ENCODE results near the gene PHF21A.

The PHF21A gene

DNA sequence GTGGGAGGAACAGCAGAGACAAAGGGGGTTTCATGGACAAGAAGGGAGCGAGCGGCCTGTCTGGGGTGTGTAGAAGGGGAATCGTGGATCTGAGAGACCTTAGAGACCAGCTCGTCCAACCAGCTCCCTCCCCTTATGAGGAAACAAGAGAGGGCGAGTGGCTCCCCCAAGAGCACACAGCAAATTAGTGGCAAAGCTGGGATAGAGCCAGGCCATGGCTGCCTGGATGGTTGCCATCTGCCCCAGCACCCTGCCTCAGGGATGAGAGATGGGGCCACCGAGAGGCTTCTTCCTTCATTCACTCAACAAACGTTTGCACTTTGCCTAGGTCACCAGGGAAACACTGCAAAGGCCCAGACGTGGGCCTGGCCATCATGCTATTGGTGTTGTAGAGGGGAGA, 231.7 kb downstream of the PHF21A start:
- TF ChIP-seq, protein P1, sequence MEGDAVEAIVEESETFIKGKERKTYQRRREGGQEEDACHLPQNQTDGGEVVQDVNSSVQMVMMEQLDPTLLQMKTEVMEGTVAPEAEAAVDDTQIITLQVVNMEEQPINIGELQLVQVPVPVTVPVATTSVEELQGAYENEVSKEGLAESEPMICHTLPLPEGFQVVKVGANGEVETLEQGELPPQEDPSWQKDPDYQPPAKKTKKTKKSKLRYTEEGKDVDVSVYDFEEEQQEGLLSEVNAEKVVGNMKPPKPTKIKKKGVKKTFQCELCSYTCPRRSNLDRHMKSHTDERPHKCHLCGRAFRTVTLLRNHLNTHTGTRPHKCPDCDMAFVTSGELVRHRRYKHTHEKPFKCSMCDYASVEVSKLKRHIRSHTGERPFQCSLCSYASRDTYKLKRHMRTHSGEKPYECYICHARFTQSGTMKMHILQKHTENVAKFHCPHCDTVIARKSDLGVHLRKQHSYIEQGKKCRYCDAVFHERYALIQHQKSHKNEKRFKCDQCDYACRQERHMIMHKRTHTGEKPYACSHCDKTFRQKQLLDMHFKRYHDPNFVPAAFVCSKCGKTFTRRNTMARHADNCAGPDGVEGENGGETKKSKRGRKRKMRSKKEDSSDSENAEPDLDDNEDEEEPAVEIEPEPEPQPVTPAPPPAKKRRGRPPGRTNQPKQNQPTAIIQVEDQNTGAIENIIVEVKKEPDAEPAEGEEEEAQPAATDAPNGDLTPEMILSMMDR (conservative IDR thresholded peaks at IDR 0.05; ENCODE audit: low read length): no peak
- TF ChIP-seq EZH2phosphoT487 (IDR thresholded peaks at IDR 0.05; ENCODE audit: borderline replicate concordance): no peak

DNA sequence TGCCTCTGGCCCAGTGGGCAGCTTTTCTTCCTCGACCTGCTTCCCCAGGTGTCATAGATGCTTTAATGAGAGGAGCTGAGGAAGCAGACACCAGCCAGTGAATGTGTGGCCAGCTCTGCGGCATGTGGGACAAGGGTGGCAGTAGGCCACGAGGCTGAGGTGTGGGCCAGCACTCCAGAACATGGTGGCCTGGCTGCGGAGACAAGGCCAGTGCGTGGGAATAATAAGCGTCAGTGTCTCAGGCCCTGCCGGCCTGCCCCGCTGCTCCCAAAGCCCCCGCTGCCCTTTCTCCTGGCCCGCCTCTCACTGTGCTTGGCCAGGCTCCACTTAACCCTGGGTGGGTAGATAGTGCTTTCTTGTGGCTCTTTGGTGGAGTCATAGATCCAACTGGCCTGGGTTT, 233.7 kb downstream of the PHF21A start:
- Histone ChIP-seq H3K9me3 (ENCODE audit: insufficient read depth, low read depth, low read length) (no peaks in the 10 kb centered on the region), H3K36me3 (ENCODE audit: insufficient read depth, low read length) (peaks cover under 1% of the 10 kb centered on the region; the same call in 1 of the 2 replicates), H3K9me2 (replicated peaks; ENCODE audit: low read depth, low read length) (no peaks in the 10 kb centered on the region), H4K20me1 (ENCODE audit: insufficient read depth, low read length, poor library complexity, severe bottlenecking) (peaks cover 4% of the 10 kb centered on the region), H3K4me1 (ENCODE audit: insufficient read depth, low read length, poor library complexity, severe bottlenecking) (no peaks in the 10 kb centered on the region), H3K4me2 (ENCODE audit: low read depth, low read length, poor library complexity, severe bottlenecking) (no peak overlapping the region), H3K9ac (ENCODE audit: low read depth, low read length, poor library complexity, severe bottlenecking) (no peak overlapping the region), H3K79me2 (ENCODE audit: insufficient read depth, low read length) (no peaks in the 10 kb centered on the region), H3K4me3 (ENCODE audit: low read length, poor library complexity, severe bottlenecking) (no peak overlapping the region), H3K27me3 (ENCODE audit: insufficient read depth, low read length, poor library complexity, severe bottlenecking) (no peaks in the 10 kb centered on the region), H2AFZ (ENCODE audit: low read length) (no peak overlapping the region), H3F3A (ENCODE audit: low read depth) (no peaks in the 10 kb centered on the region)
- TF ChIP-seq, protein P1 (conservative IDR thresholded peaks at IDR 0.05; ENCODE audit: low read length): no peak
- TF ChIP-seq EZH2phosphoT487 (IDR thresholded peaks at IDR 0.05; ENCODE audit: borderline replicate concordance): no peak

More for the DNA sequence above, 231.7 kb downstream of the PHF21A start:
- Histone ChIP-seq H3F3A (ENCODE audit: low read depth) (no peaks in the 10 kb centered on the region), H3K4me1 (ENCODE audit: insufficient read depth, low read length, poor library complexity, severe bottlenecking) (no peaks in the 10 kb centered on the region), H4K20me1 (ENCODE audit: insufficient read depth, low read length, poor library complexity, severe bottlenecking) (peaks cover 4% of the 10 kb centered on the region), H2AFZ (ENCODE audit: low read length) (no peak overlapping the region), H3K36me3 (ENCODE audit: insufficient read depth, low read length) (no peaks in the 10 kb centered on the region), H3K9ac (ENCODE audit: low read depth, low read length, poor library complexity, severe bottlenecking) (no peak overlapping the region), H3K9me2 (replicated peaks; ENCODE audit: low read depth, low read length) (no peaks in the 10 kb centered on the region), H3K27me3 (ENCODE audit: insufficient read depth, low read length, poor library complexity, severe bottlenecking) (no peaks in the 10 kb centered on the region), H3K4me3 (ENCODE audit: low read length, poor library complexity, severe bottlenecking) (no peak overlapping the region), H3K9me3 (ENCODE audit: insufficient read depth, low read depth, low read length) (no peaks in the 10 kb centered on the region), H3K4me2 (ENCODE audit: low read depth, low read length, poor library complexity, severe bottlenecking) (no peak overlapping the region), H3K79me2 (ENCODE audit: insufficient read depth, low read length) (no peaks in the 10 kb centered on the region)

DNA sequence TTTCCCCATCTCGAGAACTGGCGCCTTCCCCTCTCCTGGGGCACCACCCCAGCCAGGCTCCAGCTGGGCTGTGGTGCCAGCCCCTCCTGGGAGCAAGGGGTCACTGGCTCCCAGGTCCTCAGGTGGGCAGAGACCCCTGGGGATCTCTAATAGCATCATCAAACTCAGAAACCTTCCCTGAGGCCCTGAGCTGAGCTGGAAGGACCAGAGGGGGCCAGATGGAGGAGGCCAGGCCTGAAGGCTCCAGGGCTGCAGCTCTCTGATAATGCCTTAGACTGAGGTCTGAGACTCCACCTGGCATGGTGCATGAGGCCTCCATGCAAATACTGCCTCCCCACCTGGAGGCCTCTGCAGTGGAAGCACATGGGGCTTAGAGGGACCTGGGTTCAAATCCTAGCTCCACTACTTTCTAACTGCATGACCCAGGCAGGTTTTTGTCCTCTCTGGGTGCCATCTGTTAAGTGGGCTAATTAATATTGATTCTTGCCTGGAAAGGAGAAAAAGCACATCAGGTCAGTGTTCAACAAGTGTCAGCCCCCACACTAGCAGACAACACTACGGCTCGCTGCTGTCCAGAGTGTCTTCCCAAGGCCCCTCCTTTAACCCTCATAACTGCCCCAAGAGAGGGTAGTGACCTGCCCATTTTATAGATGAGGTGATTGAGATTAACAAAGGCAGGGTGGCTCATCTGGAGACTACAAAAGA, 234.3 kb downstream of the PHF21A start:
- no peaks in the 10 kb centered on the region for H3K79me2 ChIP-seq (ENCODE audit: insufficient read depth, low read length)
- peaks cover 4% of the 10 kb centered on the region for H4K20me1 ChIP-seq (ENCODE audit: insufficient read depth, low read length, poor library complexity, severe bottlenecking)
- no peak for TF ChIP-seq EZH2phosphoT487 (IDR thresholded peaks at IDR 0.05; ENCODE audit: borderline replicate concordance)
- TF ChIP-seq, protein P1 (conservative IDR thresholded peaks at IDR 0.05; ENCODE audit: low read length): no peak
- H3K4me1 ChIP-seq (ENCODE audit: insufficient read depth, low read length, poor library complexity, severe bottlenecking): no peaks in the 10 kb centered on the region
- H3K4me2 ChIP-seq (ENCODE audit: low read depth, low read length, poor library complexity, severe bottlenecking): no peak overlapping the region
- no peaks in the 10 kb centered on the region for H3K27me3 ChIP-seq (ENCODE audit: insufficient read depth, low read length, poor library complexity, severe bottlenecking)
- no peaks in the 10 kb centered on the region for H3F3A ChIP-seq (ENCODE audit: low read depth)
- no peaks in the 10 kb centered on the region for H3K9me3 ChIP-seq (ENCODE audit: insufficient read depth, low read depth, low read length)
- H3K36me3 ChIP-seq (ENCODE audit: insufficient read depth, low read length): peaks cover 6% of the 10 kb centered on the region; the same call in 1 of the 2 replicates
- H3K4me3 ChIP-seq (ENCODE audit: low read length, poor library complexity, severe bottlenecking): no peak overlapping the region
- no peak overlapping the region for H3K9ac ChIP-seq (ENCODE audit: low read depth, low read length, poor library complexity, severe bottlenecking)
- H2AFZ ChIP-seq (ENCODE audit: low read length): no peak overlapping the region
- H3K9me2 ChIP-seq (replicated peaks; ENCODE audit: low read depth, low read length): no peaks in the 10 kb centered on the region
